Astrocyte (in vitro differentiated cells and primary cell): ENCODE data around the gene CCDC8. TPM values are rescaled to one million over a fixed set of nuclear protein-coding genes. Genes with fewer than 3 reads are reported as not detected.

Source experiments
- DNase-seq: peaks from one replicate; pipeline ENCODE4 v3.0.0-alpha.2; 2010; ENCODE audit warnings: low read depth
- FAIRE-seq: peaks from 2 replicates; lab custom pipeline; 2011; peaks lifted over from hg19 to GRCh38; lab: Jason Lieb, UNC
- H2AFZ ChIP-seq: 2 replicates; pipeline ENCODE4 v1.6.0; 2012; ENCODE audit warnings: low read depth, low read length, inconsistent platforms
- H3K27ac ChIP-seq: 2 replicates; pipeline ENCODE4 v1.5.1; 2011; ENCODE audit warnings: low read depth, low read length, inconsistent platforms
- H3K27me3 ChIP-seq: 2 replicates; pipeline ENCODE4 v1.6.0; 2011; ENCODE audit warnings: low read length, inconsistent platforms; ENCODE audit not compliant: insufficient read depth
- H3K36me3 ChIP-seq: 2 replicates; pipeline ENCODE4 v1.5.1; 2011; ENCODE audit warnings: low read length, inconsistent platforms; ENCODE audit not compliant: insufficient read depth
- H3K4me1 ChIP-seq: 2 replicates; pipeline ENCODE4 v1.5.1; 2011; ENCODE audit warnings: low read length, inconsistent platforms; ENCODE audit not compliant: insufficient read depth
- H3K4me2 ChIP-seq: 2 replicates; pipeline ENCODE4 v1.6.0; 2012; ENCODE audit warnings: low read length, inconsistent platforms
- H3K4me3 ChIP-seq: 2 replicates; pipeline ENCODE4 v1.5.1; 2011; ENCODE audit warnings: low read depth, mild to moderate bottlenecking, low read length, inconsistent platforms; ENCODE audit not compliant: insufficient read depth
- H3K79me2 ChIP-seq: 2 replicates; pipeline ENCODE4 v1.6.0; 2012; ENCODE audit warnings: mild to moderate bottlenecking, low read length, inconsistent platforms; ENCODE audit not compliant: insufficient read depth
- H3K9ac ChIP-seq: 2 replicates; pipeline ENCODE4 v1.6.0; 2012; ENCODE audit warnings: mild to moderate bottlenecking, low read length, inconsistent platforms
- H3K9me3 ChIP-seq: 2 replicates; pipeline ENCODE4 v1.5.1; 2012; ENCODE audit warnings: low read depth, mild to moderate bottlenecking, low read length, inconsistent platforms; ENCODE audit not compliant: insufficient read depth
- H4K20me1 ChIP-seq: 2 replicates; pipeline ENCODE4 v1.6.0; 2012; ENCODE audit warnings: low read length, inconsistent platforms; ENCODE audit not compliant: insufficient read depth
- H3K27ac Mint-ChIP-seq: one replicate; pipeline ENCODE4 v1.8.0; 2021; ENCODE audit warnings: mild to moderate bottlenecking, mixed read lengths; ENCODE audit not compliant: unreplicated experiment
- H3K27me3 Mint-ChIP-seq: one replicate; pipeline ENCODE4 v1.8.0; 2021; ENCODE audit warnings: low read depth, mixed read lengths; ENCODE audit not compliant: unreplicated experiment
- H3K36me3 Mint-ChIP-seq: one replicate; pipeline ENCODE4 v1.8.0; 2021; ENCODE audit warnings: low read depth, mixed read lengths; ENCODE audit not compliant: unreplicated experiment
- H3K4me1 Mint-ChIP-seq: one replicate; pipeline ENCODE4 v1.8.0; 2021; ENCODE audit warnings: low read depth, mixed read lengths; ENCODE audit not compliant: unreplicated experiment
- H3K4me3 Mint-ChIP-seq: one replicate; pipeline ENCODE4 v1.8.0; 2021; ENCODE audit warnings: mild to moderate bottlenecking, moderate library complexity, mixed read lengths; ENCODE audit not compliant: unreplicated experiment
- H3K9me3 Mint-ChIP-seq: one replicate; pipeline ENCODE4 v1.8.0; 2021; ENCODE audit warnings: mild to moderate bottlenecking, mixed read lengths; ENCODE audit not compliant: unreplicated experiment
- EZH2 ChIP-seq: IDR thresholded peaks from 2 replicates; pipeline ENCODE4 v1.6.1; 2012; ENCODE audit warnings: mild to moderate bottlenecking, low read length, inconsistent platforms; ENCODE audit not compliant: insufficient read depth
- total RNA-seq: library from RNA; stranded (reverse); gene quantifications from 2 replicates; pipeline ENCODE4 v1.2.1, GENCODE V29; 2021
- TF ChIP-seq, protein P1 (sequence below): IDR thresholded peaks from 2 replicates; pipeline ENCODE4 v1.5.1; 2011; ENCODE audit warnings: low read depth, mild to moderate bottlenecking, inconsistent platforms, low read length, moderate library complexity; ENCODE audit not compliant: insufficient read depth

Gene CCDC8
- total RNA-seq, 1 donor from 2014 or later: 35.5 TPM

DNA sequence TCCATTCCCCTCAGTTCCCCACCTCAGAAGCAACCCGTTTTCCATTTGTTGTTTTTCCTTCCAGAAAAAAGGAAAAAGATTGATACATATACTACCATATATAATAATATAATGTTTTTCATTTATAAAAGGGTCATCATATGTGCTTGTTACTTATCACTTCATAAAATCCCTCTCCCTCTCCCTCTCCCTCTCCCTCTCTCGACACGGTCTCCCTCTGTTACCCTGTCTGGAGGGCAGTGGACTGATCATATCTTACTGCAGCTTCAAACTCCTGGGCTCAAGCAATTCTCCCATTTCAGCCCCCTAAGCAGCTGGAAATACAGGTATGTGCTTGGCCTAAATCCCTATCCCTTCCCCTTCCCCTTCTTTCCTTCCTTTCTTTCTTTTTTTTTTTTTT lies 40.9 kb upstream of the CCDC8 start:
- peaks cover 7% of the 10 kb centered on the region for H3K9me3 Mint-ChIP-seq
- H3K9ac ChIP-seq: no peak overlapping the region
- no peak for DNase-seq
- H3K79me2 ChIP-seq: no peaks in the 10 kb centered on the region
- peaks cover 9% of the 10 kb centered on the region for H3K27me3 ChIP-seq
- no peaks in the 10 kb centered on the region for H3K36me3 ChIP-seq
- H3K9me3 ChIP-seq: no peaks in the 10 kb centered on the region
- TF ChIP-seq EZH2: no peak
- TF ChIP-seq, protein P1, sequence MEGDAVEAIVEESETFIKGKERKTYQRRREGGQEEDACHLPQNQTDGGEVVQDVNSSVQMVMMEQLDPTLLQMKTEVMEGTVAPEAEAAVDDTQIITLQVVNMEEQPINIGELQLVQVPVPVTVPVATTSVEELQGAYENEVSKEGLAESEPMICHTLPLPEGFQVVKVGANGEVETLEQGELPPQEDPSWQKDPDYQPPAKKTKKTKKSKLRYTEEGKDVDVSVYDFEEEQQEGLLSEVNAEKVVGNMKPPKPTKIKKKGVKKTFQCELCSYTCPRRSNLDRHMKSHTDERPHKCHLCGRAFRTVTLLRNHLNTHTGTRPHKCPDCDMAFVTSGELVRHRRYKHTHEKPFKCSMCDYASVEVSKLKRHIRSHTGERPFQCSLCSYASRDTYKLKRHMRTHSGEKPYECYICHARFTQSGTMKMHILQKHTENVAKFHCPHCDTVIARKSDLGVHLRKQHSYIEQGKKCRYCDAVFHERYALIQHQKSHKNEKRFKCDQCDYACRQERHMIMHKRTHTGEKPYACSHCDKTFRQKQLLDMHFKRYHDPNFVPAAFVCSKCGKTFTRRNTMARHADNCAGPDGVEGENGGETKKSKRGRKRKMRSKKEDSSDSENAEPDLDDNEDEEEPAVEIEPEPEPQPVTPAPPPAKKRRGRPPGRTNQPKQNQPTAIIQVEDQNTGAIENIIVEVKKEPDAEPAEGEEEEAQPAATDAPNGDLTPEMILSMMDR: no peak
- no peaks in the 10 kb centered on the region for H3K4me1 ChIP-seq
- H3K4me2 ChIP-seq: no peak overlapping the region
- no peaks in the 10 kb centered on the region for H4K20me1 ChIP-seq
- no peaks in the 10 kb centered on the region for H3K4me1 Mint-ChIP-seq
- no peak for FAIRE-seq
- H3K27me3 Mint-ChIP-seq: no peaks in the 10 kb centered on the region
- no peak overlapping the region for H3K4me3 ChIP-seq
- no peaks in the 10 kb centered on the region for H3K36me3 Mint-ChIP-seq
- no peak overlapping the region for H3K27ac Mint-ChIP-seq
- no peak overlapping the region for H3K4me3 Mint-ChIP-seq
- H2AFZ ChIP-seq: no peak overlapping the region
- no peak overlapping the region for H3K27ac ChIP-seq

DNA sequence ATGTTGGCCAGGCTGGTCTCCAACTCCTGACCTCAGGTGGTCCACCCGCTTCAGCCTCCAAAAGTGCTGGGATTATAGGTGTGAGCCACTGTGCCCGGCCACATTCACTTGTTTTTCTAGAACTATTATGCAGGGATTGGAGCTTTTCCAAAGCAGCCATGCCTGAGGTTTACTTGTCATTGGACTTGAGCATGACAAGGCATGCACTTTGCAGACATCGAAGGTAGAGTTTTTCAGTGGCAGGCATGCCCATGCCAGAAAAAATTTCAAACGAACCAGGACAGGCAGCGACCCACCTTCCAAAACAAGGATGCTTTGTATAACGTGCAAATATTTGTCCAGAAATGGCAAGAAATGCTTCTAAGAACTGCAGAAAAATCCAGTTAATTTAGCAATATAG lies 40.3 kb upstream of the CCDC8 start:
- TF ChIP-seq EZH2: no peak
- TF ChIP-seq, protein P1: no peak
- Histone ChIP-seq H3K9me3 (no peaks in the 10 kb centered on the region), H3K9ac (no peak overlapping the region), H3K4me2 (no peak overlapping the region), H4K20me1 (no peaks in the 10 kb centered on the region), H3K79me2 (no peaks in the 10 kb centered on the region), H3K4me3 (no peak overlapping the region), H3K36me3 (no peaks in the 10 kb centered on the region), H3K27ac (no peak overlapping the region), H3K27me3 (peaks cover 9% of the 10 kb centered on the region), H3K4me1 (no peaks in the 10 kb centered on the region), H2AFZ (no peak overlapping the region)
- Mint-ChIP-seq H3K27me3 (no peaks in the 10 kb centered on the region), H3K36me3 (no peaks in the 10 kb centered on the region), H3K9me3 (peaks cover 8% of the 10 kb centered on the region), H3K4me1 (no peaks in the 10 kb centered on the region), H3K4me3 (no peak overlapping the region), H3K27ac (no peak overlapping the region)
- DNase-seq (no peak), FAIRE-seq (no peak)

- TF ChIP-seq, protein P1: no peak
- TF ChIP-seq EZH2: no peak
- FAIRE-seq: no peak
Measured at GRCh38 chr19:46452186-46452585, 38.8 kb upstream of the CCDC8 start.

More at GRCh38 chr19:46452186-46452585, 38.8 kb upstream of the CCDC8 start:
- H3K79me2 ChIP-seq: no peaks in the 10 kb centered on the region
- H3K27me3 ChIP-seq: peaks cover 9% of the 10 kb centered on the region
- peaks cover 3% of the 10 kb centered on the region for H3K4me1 Mint-ChIP-seq
- no peaks in the 10 kb centered on the region for H3K27me3 Mint-ChIP-seq
- no peak overlapping the region for H3K4me2 ChIP-seq
- no peaks in the 10 kb centered on the region for H4K20me1 ChIP-seq
- peaks cover 8% of the 10 kb centered on the region for H3K9me3 Mint-ChIP-seq
- no peaks in the 10 kb centered on the region for H3K36me3 Mint-ChIP-seq
- no peaks in the 10 kb centered on the region for H3K9me3 ChIP-seq
- H3K36me3 ChIP-seq: no peaks in the 10 kb centered on the region
- no peak overlapping the region for H3K4me3 ChIP-seq
- H3K27ac ChIP-seq: no peak overlapping the region
- H3K4me1 ChIP-seq: no peaks in the 10 kb centered on the region
- no peak for DNase-seq
- no peak overlapping the region for H2AFZ ChIP-seq
- no peak overlapping the region for H3K4me3 Mint-ChIP-seq
- H3K27ac Mint-ChIP-seq: no peak overlapping the region
- H3K9ac ChIP-seq: no peak overlapping the region
